Uterus (tissue), 4 donors: ENCODE results near the gene PEAK1. TPM values are rescaled to one million over a fixed set of nuclear protein-coding genes. Genes with fewer than 3 reads are reported as not detected.

Source experiments
- DNase-seq, 2 donors: peaks; one replicate each; pipeline ENCODE4 v3.0.0-alpha.2; 2019 to 2020
- H3K27ac ChIP-seq, 2 donors: fragments of 200-600 bp; sonication (generic); 1 replicate in 1 of 2; 2 replicates in 1 of 2; pipeline ENCODE4 v1.5.1; 2016 to 2018
- H3K27me3 ChIP-seq, 2 donors: fragments of 200-600 bp; sonication (generic); one replicate each; pipeline ENCODE4 v1.5.1; 2018 to 2019; ENCODE audit warnings: control low read depth in 1 of 2
- H3K36me3 ChIP-seq, 2 donors: fragments of 200-600 bp; sonication (generic); one replicate each; pipeline ENCODE4 v1.5.1; 2019; ENCODE audit warnings: control low read depth in 1 of 2
- H3K4me1 ChIP-seq, 2 donors: fragments of 200-600 bp; sonication (generic); one replicate each; pipeline ENCODE4 v1.5.1; 2018 to 2019; ENCODE audit warnings: control low read depth in 1 of 2
- H3K4me3 ChIP-seq, 2 donors: fragments of 200-600 bp; sonication (generic); 1 replicate in 1 of 2; 2 replicates in 1 of 2; pipeline ENCODE4 v1.5.1; 2018 to 2019; ENCODE audit warnings: mild to moderate bottlenecking in 1 of 2
- H3K9me3 ChIP-seq, 2 donors: fragments of 200-600 bp; sonication (generic); one replicate each; pipeline ENCODE4 v1.5.1; 2019; ENCODE audit warnings: control low read depth in 1 of 2
- POLR2A ChIP-seq, 2 donors: fragments of 450-650 bp; IDR thresholded peaks; one replicate each; pipeline ENCODE4 v1.6.1; 2016; ENCODE audit warnings: antibody characterized with exemption in 2 of 2, mild to moderate bottlenecking in 1 of 2, moderate library complexity in 1 of 2
- intact Hi-C: fragments of 100-400 bp; cut with DNase I; formaldehyde crosslinking; loops from one replicate; pipeline ENCODE4 v1.15.1; 2023; ENCODE audit warnings: low total_unique reads
- total RNA-seq, 4 donors: library from RNA; depleted of rRNA in 3 of 4; stranded (reverse); fragments of >200 nt in 3 of 4; gene quantifications; one replicate each; pipeline versions ENCODE4 v1.1.0 to v1.2.4, GENCODE V29; 2014 to 2023
- TF ChIP-seq, protein P1 (sequence below), 4 experiments: fragments of 200-600 bp in 2 of 4; fragments of 450-650 bp in 2 of 4; sonication (generic) in 2 of 4; IDR thresholded peaks; one replicate each; pipeline ENCODE4 v1.5.1; 2016 to 2019; ENCODE audit warnings: antibody characterized with exemption in 4 of 4, mild to moderate bottlenecking in 2 of 4, moderate library complexity in 1 of 4
- donor health status: DM: yes; HTN: yes; CAD: no.

Gene PEAK1
- total RNA-seq, 4 donors from 2014 or later, result 14.4 to 87.3 (median 43.5) TPM

DNA sequence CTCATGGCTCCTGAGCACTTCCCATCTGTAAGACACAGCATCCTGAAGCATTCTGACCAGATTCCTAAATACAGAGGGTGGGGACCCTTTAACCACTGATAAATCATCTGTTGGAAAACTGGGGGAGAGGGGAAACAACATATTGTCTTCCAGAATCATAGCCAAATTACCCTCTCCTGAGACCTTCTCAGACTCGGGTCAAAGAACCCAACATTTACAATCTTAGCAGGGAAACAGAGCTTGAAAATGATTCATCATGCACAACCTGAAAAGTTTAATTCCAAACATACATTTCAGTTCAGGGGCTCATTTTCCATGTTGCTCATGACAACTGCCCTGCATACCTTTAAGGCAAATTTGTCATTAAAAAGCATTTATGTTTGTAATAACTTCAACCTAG, 300.5 kb downstream of the PEAK1 start:
- TF ChIP-seq POLR2A (IDR thresholded peaks at IDR 0.05), result no peak
- TF ChIP-seq, protein P1, sequence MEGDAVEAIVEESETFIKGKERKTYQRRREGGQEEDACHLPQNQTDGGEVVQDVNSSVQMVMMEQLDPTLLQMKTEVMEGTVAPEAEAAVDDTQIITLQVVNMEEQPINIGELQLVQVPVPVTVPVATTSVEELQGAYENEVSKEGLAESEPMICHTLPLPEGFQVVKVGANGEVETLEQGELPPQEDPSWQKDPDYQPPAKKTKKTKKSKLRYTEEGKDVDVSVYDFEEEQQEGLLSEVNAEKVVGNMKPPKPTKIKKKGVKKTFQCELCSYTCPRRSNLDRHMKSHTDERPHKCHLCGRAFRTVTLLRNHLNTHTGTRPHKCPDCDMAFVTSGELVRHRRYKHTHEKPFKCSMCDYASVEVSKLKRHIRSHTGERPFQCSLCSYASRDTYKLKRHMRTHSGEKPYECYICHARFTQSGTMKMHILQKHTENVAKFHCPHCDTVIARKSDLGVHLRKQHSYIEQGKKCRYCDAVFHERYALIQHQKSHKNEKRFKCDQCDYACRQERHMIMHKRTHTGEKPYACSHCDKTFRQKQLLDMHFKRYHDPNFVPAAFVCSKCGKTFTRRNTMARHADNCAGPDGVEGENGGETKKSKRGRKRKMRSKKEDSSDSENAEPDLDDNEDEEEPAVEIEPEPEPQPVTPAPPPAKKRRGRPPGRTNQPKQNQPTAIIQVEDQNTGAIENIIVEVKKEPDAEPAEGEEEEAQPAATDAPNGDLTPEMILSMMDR (IDR thresholded peaks at IDR 0.05), result no peak
- no peaks in the 10 kb centered on the region for H3K36me3 ChIP-seq
- H3K27ac ChIP-seq, result no peak overlapping the region
- H3K4me3 ChIP-seq, result no peak overlapping the region
- peaks cover 3 to 8% of the 10 kb centered on the region in 2 donors for H3K4me1 ChIP-seq
- intact Hi-C loops, result loop anchor here (10.0 kb wide), 2 partner anchors 375 to 425 kb away; no protein-coding TSS in a partner anchor
- H3K9me3 ChIP-seq, result no peaks in the 10 kb centered on the region
- no peaks in the 10 kb centered on the region for H3K27me3 ChIP-seq
- DNase-seq, result no peak

DNA sequence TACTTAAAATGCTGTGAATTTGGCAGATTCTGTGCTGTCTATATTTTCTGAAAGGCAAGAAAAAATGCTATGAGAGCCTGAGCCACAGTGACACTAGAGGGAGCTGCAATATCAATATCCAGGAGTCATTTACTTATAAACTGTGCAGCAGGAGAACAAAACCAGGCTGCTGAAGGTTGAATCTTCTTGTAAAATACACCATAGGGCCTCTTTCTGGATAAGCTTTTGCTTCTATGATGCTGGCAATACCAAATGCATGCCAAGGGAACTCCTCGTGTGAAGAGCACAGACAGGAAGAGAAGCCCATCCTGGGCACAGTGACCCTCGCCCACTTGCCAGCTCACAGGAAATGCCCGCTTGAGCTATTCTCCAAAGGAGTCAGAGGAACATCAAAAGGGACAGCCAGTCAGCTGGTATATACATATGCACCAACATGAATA, 301.0 kb downstream of the PEAK1 start:
- peak in 1 of 2 donors; percentile 46 for DNase-seq
- intact Hi-C loops, result loop anchor here (10.0 kb wide), 2 partner anchors 376 to 426 kb away; no protein-coding TSS in a partner anchor
- H3K27me3 ChIP-seq, result no peaks in the 10 kb centered on the region

DNA sequence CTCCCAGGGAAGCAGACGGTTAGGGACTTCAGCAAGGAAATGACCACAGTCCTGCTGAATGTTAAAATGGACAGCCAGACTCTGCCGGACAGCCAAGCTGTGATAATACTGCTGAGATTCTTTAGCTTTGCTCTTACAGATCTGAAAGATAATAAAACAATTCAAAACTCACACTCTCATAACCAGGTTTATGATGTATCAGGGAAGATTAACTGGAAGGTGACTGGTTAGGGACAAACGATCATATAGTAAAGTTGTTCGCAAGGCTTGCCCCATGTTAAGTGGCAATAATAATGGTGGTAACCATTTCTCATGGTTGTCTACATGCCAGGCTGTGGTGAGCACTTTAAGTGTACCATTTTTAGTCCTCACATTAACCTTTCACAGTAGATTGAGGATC, 304.7 kb downstream of the PEAK1 start:
- DNase-seq, result no peak
- no peaks in the 10 kb centered on the region for H3K9me3 ChIP-seq
- peaks cover 3 to 8% of the 10 kb centered on the region in 2 donors for H3K4me1 ChIP-seq
- H3K4me3 ChIP-seq, result no peak overlapping the region
- TF ChIP-seq POLR2A (IDR thresholded peaks at IDR 0.05), result no peak
- TF ChIP-seq, protein P1 (IDR thresholded peaks at IDR 0.05), result no peak
- H3K27me3 ChIP-seq, result no peaks in the 10 kb centered on the region
- H3K36me3 ChIP-seq, result no peaks in the 10 kb centered on the region
- intact Hi-C loops, result loop anchor here (10.0 kb wide), 2 partner anchors 380 to 430 kb away; no protein-coding TSS in a partner anchor
- no peak overlapping the region for H3K27ac ChIP-seq

More for the DNA sequence above, 301.0 kb downstream of the PEAK1 start:
- no peaks in the 10 kb centered on the region for H3K36me3 ChIP-seq
- H3K4me3 ChIP-seq, result no peak overlapping the region
- no peaks in the 10 kb centered on the region for H3K9me3 ChIP-seq
- no peak for TF ChIP-seq POLR2A (IDR thresholded peaks at IDR 0.05)
- TF ChIP-seq, protein P1 (IDR thresholded peaks at IDR 0.05), result peak; percentile 60 to 78 (median 70)
- peak overlapping the region in 1 of 2 donors; percentile 45 for H3K27ac ChIP-seq
- peaks cover 3 to 8% of the 10 kb centered on the region in 2 donors for H3K4me1 ChIP-seq

DNA sequence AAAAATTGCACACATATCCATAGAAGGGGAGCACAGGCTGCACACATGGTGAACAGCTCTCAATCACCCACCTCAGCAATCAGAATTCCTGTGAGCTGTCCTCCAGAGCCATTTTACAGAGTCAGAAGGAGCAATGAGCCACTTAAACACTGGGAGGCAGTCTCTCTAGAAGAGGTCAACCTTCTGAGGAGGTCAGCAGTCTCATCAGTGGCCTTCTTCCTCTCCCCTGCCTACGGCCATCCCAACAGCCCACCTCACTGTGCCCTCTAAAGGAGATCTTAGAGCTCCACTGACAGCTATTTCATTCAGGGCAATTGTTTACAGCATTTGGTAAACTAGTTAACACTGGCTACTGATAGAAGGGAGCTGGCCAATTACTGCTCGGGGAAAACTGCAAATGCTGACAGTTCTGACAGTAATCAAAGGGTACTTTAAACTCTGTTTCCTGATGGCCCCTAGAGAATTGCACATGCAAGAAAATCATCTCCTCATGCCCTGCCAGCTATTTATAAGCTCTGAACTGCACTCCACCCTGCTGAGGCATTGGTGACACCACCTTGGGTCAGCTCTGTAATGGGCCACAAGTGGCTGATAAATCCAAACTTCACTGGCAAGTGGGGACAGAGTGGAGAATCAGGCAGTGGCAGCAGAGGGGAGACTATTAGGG, 306.9 kb downstream of the PEAK1 start:
- no peak overlapping the region for H3K27ac ChIP-seq
- H3K27me3 ChIP-seq, result no peaks in the 10 kb centered on the region
- no peaks in the 10 kb centered on the region for H3K9me3 ChIP-seq
- no peaks in the 10 kb centered on the region for H3K36me3 ChIP-seq
- intact Hi-C loops, result loop anchor here (10.0 kb wide), 2 partner anchors 382 to 432 kb away; no protein-coding TSS in a partner anchor
- peaks cover 0 to 3% of the 10 kb centered on the region in 2 donors for H3K4me1 ChIP-seq
- DNase-seq, result no peak
- no peak overlapping the region for H3K4me3 ChIP-seq
- no peak for TF ChIP-seq POLR2A (IDR thresholded peaks at IDR 0.05)
- TF ChIP-seq, protein P1 (IDR thresholded peaks at IDR 0.05), result no peak

DNA sequence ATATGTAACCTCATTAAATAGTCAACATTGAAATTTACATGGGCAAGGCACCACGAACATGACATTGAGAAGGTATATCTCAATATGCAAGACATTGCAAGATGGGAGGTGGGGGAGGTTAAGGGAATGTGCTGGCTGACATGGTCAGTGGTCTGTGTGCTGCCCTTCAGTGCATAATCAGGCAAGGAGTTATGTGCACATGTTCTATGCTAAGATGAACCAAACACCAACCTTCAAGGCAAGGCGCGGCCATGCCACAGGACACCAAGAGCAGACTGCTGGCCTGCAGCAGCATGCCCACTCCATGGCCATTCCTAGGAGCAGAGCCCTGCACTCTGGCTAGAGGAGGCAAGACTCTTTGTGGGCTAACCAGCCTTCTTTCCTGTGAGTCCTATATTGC, 308.1 kb downstream of the PEAK1 start:
- Histone ChIP-seq H3K36me3 (no peaks in the 10 kb centered on the region), H3K27me3 (no peaks in the 10 kb centered on the region), H3K4me3 (no peak overlapping the region), H3K9me3 (no peaks in the 10 kb centered on the region), H3K27ac (no peak overlapping the region), H3K4me1 (no peaks in the 10 kb centered on the region)
- intact Hi-C loops, result loop anchor here (10.0 kb wide), 2 partner anchors 383 to 433 kb away; no protein-coding TSS in a partner anchor
- DNase-seq, result no peak
- no peak for TF ChIP-seq POLR2A (IDR thresholded peaks at IDR 0.05)
- TF ChIP-seq, protein P1 (IDR thresholded peaks at IDR 0.05), result no peak
